ENCODE data around the gene CD84. TPM values are rescaled to one million over a fixed set of nuclear protein-coding genes. Genes with fewer than 3 reads are reported as not detected.

Gene CD84
- total RNA-seq, 1 experiment from 2014 or later, result not detected

GRCh38 chr1:160540859-160541233 is 38.5 kb downstream of the CD84 start:
- H3K9me3 Mint-ChIP-seq (ENCODE audit: low read depth, unreplicated experiment), result no peaks in the 10 kb centered on the region
- H3K4me3 Mint-ChIP-seq (ENCODE audit: low read depth, unreplicated experiment), result no peak overlapping the region
- no peak for DNase-seq
- no peaks in the 10 kb centered on the region for H3K27me3 Mint-ChIP-seq (ENCODE audit: unreplicated experiment)
- TF ChIP-seq CTCF (IDR thresholded peaks at IDR 0.05; ENCODE audit: unreplicated experiment), result no peak
- H3K36me3 Mint-ChIP-seq (ENCODE audit: insufficient read depth, unreplicated experiment), result no peaks in the 10 kb centered on the region
- intact Hi-C loops (cut with micrococcal nuclease; ENCODE audit: unreplicated experiment), result loop anchor here (5.0 kb wide), 2 partner anchors 66 to 114 kb away; no protein-coding TSS in a partner anchor
- no TSS peak for BruUV-seq (replicated peaks)
- H3K4me1 Mint-ChIP-seq (ENCODE audit: low read depth, unreplicated experiment), result peaks cover 50% of the 10 kb centered on the region
- peak overlapping the region; percentile 15 for H3K27ac Mint-ChIP-seq (ENCODE audit: unreplicated experiment)
- CTCF ChIA-PET, result no interaction called here

- no peak for TF ChIP-seq CTCF (IDR thresholded peaks at IDR 0.05; ENCODE audit: unreplicated experiment)
- DNase-seq, result no peak
- no TSS peak for BruUV-seq (replicated peaks)
- Mint-ChIP-seq H3K4me1 (ENCODE audit: low read depth, unreplicated experiment) (peaks cover 50% of the 10 kb centered on the region), H3K27ac (ENCODE audit: unreplicated experiment) (peak overlapping the region; percentile 15), H3K36me3 (ENCODE audit: insufficient read depth, unreplicated experiment) (no peaks in the 10 kb centered on the region), H3K9me3 (ENCODE audit: low read depth, unreplicated experiment) (no peaks in the 10 kb centered on the region), H3K4me3 (ENCODE audit: low read depth, unreplicated experiment) (no peak overlapping the region), H3K27me3 (ENCODE audit: unreplicated experiment) (no peaks in the 10 kb centered on the region)
- CTCF ChIA-PET, result no interaction called here
- intact Hi-C loops (cut with micrococcal nuclease; ENCODE audit: unreplicated experiment), result loop anchor here (5.0 kb wide), 2 partner anchors 67 to 113 kb away; no protein-coding TSS in a partner anchor
Measured at GRCh38 chr1:160539990-160540858, 39.1 kb downstream of the CD84 start.

- no peaks in the 10 kb centered on the region for H3K9me3 Mint-ChIP-seq (ENCODE audit: low read depth, unreplicated experiment)
- no peaks in the 10 kb centered on the region for H3K27me3 Mint-ChIP-seq (ENCODE audit: unreplicated experiment)
- peak overlapping the region; percentile 15 for H3K27ac Mint-ChIP-seq (ENCODE audit: unreplicated experiment)
- no peaks in the 10 kb centered on the region for H3K36me3 Mint-ChIP-seq (ENCODE audit: insufficient read depth, unreplicated experiment)
- intact Hi-C loops (cut with micrococcal nuclease; ENCODE audit: unreplicated experiment), result no loop called here
- no peak overlapping the region for H3K4me3 Mint-ChIP-seq (ENCODE audit: low read depth, unreplicated experiment)
- no TSS peak for BruUV-seq (replicated peaks)
- TF ChIP-seq CTCF (IDR thresholded peaks at IDR 0.05; ENCODE audit: unreplicated experiment), result no peak
- no peak for DNase-seq
- peaks cover 50% of the 10 kb centered on the region for H3K4me1 Mint-ChIP-seq (ENCODE audit: low read depth, unreplicated experiment)
- CTCF ChIA-PET, result no interaction called here
Measured at GRCh38 chr1:160539684-160539989, 39.7 kb downstream of the CD84 start.

- H3K9me3 Mint-ChIP-seq (ENCODE audit: low read depth, unreplicated experiment), result no peaks in the 10 kb centered on the region
- peaks cover 50% of the 10 kb centered on the region for H3K4me1 Mint-ChIP-seq (ENCODE audit: low read depth, unreplicated experiment)
- H3K27me3 Mint-ChIP-seq (ENCODE audit: unreplicated experiment), result no peaks in the 10 kb centered on the region
- no TSS peak for BruUV-seq (replicated peaks)
- DNase-seq, result no peak
- intact Hi-C loops (cut with micrococcal nuclease; ENCODE audit: unreplicated experiment), result no loop called here
- no peak overlapping the region for H3K4me3 Mint-ChIP-seq (ENCODE audit: low read depth, unreplicated experiment)
- no peaks in the 10 kb centered on the region for H3K36me3 Mint-ChIP-seq (ENCODE audit: insufficient read depth, unreplicated experiment)
- TF ChIP-seq CTCF (IDR thresholded peaks at IDR 0.05; ENCODE audit: unreplicated experiment), result no peak
- no peak overlapping the region for H3K27ac Mint-ChIP-seq (ENCODE audit: unreplicated experiment)
- CTCF ChIA-PET, result no interaction called here
Measured at GRCh38 chr1:160538985-160539651, 40.2 kb downstream of the CD84 start.
